ENCODE measurements around the gene STAU1. TPM values are rescaled to one million over a fixed set of nuclear protein-coding genes. Genes with fewer than 3 reads are reported as not detected.
"Not testable (repeated sequence)": the region's sequence is repeated elsewhere in the genome, so short reads cannot be mapped to it uniquely, and the experiment has no call there.

The STAU1 gene
- total and polyA plus RNA-seq, 9 donors, result 29.1 to 68.5 (median 54.5) TPM

DNA sequence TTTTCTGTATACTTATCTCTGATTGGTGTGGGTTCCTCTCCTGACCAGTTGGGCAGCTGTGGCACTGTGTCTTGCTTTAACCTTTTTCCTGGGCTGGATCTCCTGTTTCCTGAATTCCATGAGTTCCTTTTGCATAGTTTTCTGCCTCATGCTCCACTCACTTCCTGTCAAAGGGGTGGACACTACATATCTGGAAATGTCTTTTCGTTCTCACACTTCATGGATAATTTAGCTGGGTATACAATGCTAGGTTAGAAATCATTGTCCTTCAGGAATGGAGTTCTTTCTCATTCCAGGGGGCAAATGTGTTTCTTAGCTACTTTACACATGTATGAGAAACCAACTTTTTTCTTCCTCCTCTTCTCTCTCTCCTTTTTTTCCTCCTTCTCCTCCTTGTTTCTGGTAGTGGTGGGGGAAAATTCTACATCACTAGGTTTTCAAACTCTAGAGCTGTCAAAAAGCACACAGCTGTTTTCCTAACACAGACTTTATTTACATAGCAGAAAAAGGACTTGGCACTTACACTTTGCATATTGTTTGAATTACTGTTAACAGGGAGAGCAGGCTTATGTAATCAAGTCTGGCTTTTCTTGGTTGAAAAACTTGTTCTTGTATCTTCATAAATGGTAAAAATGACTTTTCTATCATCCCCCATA, 22.1 kb upstream of the STAU1 start:
- no CpG with 5 or more reads among the region's 1 CpG for WGBS (ENCODE audit: insufficient coverage)
- no peaks in the 10 kb centered on the region for H3K36me3 ChIP-seq (ENCODE audit: control insufficient read depth, insufficient read depth, low read length)
- H3K4me1 ChIP-seq (ENCODE audit: control insufficient read depth, insufficient read depth, low read length), result no peaks in the 10 kb centered on the region
- peaks cover 5% of the 10 kb centered on the region for H3K9me3 ChIP-seq (replicated peaks; ENCODE audit: control insufficient read depth, low read depth, low read length)
- DNase-seq, result peak; percentile 81
- no peak overlapping the region for H3K4me3 ChIP-seq (ENCODE audit: low read length)
- H3K27me3 ChIP-seq (ENCODE audit: control insufficient read depth, insufficient read depth, low read length), result no peaks in the 10 kb centered on the region
- no peak overlapping the region for H3K27ac ChIP-seq (ENCODE audit: low read length)

DNA sequence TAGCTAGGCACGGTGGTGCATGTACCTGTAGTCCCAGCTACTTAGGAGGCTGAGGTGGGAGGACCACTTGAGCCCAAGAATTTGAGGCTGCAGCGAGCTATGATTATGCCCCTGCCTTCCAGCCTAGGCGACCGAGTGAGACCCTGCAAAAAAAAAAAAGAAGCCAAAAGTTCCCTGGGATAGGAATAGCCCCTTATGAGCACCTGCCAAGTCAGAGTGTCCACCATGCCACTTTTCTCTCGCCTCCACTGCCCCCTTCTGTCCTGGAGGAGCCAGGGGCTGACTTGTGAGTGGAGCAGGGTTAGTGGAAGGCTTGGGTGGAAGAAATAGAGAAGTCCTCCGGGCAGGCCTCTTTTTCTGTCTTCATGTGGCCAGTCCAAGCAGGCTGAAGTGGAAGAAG, 18.9 kb upstream of the STAU1 start:
- no peaks in the 10 kb centered on the region for H3K4me1 ChIP-seq (ENCODE audit: control insufficient read depth, insufficient read depth, low read length)
- no peak overlapping the region for H3K27ac ChIP-seq (ENCODE audit: low read length)
- no peak for DNase-seq
- whole genome bisulfite sequencing (ENCODE audit: insufficient coverage), result 96% methylated on average over 4 of the region's 6 CpGs
- H3K4me3 ChIP-seq (ENCODE audit: low read length), result no peak overlapping the region
- H3K9me3 ChIP-seq (replicated peaks; ENCODE audit: control insufficient read depth, low read depth, low read length), result peaks cover 5% of the 10 kb centered on the region
- H3K36me3 ChIP-seq (ENCODE audit: control insufficient read depth, insufficient read depth, low read length), result no peaks in the 10 kb centered on the region
- H3K27me3 ChIP-seq (ENCODE audit: control insufficient read depth, insufficient read depth, low read length), result no peaks in the 10 kb centered on the region

DNA sequence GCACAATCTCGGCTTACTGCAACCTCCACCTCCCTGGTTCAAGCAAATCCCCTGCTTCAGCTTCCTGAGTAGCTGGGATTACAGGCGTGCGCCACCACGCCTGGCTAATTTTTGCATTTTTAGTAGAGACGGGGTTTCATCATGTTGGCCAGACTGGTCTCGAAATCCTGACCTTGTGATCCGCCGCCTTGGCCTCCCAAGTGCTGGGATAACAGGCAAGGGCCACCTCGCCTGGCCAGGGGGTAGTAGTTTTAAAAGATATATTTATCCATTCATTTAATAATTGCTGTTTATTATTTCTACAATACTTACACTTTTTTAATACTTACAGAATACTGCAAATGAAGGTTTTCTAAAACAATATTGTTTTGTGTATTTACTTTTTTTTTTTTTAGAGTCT, 15.6 kb upstream of the STAU1 start:
- no peak overlapping the region for H3K4me3 ChIP-seq (ENCODE audit: low read length)
- 78% methylated on average over 5 of the region's 9 CpGs for WGBS (ENCODE audit: insufficient coverage)
- H3K9me3 ChIP-seq (replicated peaks; ENCODE audit: control insufficient read depth, low read depth, low read length), result no peaks in the 10 kb centered on the region

DNA sequence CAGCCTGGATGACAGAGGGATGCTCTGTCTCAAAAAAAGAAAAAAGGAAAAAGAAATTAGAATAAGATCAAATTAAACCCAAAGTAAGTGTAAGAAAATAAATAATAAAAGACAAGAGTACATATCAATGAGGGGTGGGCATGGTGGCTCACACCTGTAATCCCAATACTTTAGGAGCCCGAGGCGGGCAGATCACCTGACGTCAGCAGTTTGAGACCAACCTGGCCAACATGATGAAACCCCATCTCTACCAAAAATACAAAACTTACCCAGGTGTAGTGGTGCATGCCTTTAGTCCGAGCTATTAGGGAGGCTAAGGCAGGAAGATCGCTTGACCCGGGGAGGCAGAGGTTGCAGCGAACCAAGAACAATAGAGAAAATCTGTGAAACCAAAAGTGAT, 14.9 kb upstream of the STAU1 start:
- no peak overlapping the region for H3K27ac ChIP-seq (ENCODE audit: low read length)
- H3K9me3 ChIP-seq (replicated peaks; ENCODE audit: control insufficient read depth, low read depth, low read length), result no peaks in the 10 kb centered on the region
- H3K36me3 ChIP-seq (ENCODE audit: control insufficient read depth, insufficient read depth, low read length), result no peaks in the 10 kb centered on the region
- H3K4me1 ChIP-seq (ENCODE audit: control insufficient read depth, insufficient read depth, low read length), result no peaks in the 10 kb centered on the region
- WGBS (ENCODE audit: insufficient coverage), result 97% methylated on average over 4 of the region's 7 CpGs
- H3K4me3 ChIP-seq (ENCODE audit: low read length), result no peak overlapping the region
- H3K27me3 ChIP-seq (ENCODE audit: control insufficient read depth, insufficient read depth, low read length), result no peaks in the 10 kb centered on the region
- no peak for DNase-seq

More for the DNA sequence above, 15.6 kb upstream of the STAU1 start:
- no peak for DNase-seq
- Histone ChIP-seq H3K36me3 (ENCODE audit: control insufficient read depth, insufficient read depth, low read length) (no peaks in the 10 kb centered on the region), H3K27ac (ENCODE audit: low read length) (no peak overlapping the region), H3K4me1 (ENCODE audit: control insufficient read depth, insufficient read depth, low read length) (no peaks in the 10 kb centered on the region), H3K27me3 (ENCODE audit: control insufficient read depth, insufficient read depth, low read length) (no peaks in the 10 kb centered on the region)

DNA sequence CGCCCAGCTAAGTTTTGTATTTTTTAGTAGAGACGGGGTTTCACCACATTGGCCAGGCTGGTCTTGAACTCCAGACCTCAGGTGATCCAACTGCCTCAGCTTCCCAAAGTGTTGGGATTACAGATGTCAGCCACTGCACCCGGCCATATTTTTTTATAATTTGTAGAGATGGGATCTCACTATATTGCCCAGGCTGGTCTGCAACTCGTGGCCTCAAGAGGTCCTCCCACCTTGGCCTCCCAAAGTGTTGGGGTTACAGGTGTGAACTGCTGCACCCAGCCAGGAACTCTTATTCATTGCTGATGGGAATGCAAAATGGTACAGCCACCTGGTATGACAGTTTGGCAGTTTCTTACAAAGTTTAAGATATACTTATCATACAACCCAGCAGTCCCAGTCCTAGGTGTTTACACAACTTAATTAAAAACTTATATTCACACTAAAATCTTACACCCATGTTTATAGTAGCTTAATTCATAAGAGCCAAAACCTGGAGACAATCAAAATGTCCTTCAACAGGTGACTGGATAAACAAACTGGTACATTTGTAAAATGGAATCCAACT, 11.7 kb upstream of the STAU1 start:
- WGBS (ENCODE audit: insufficient coverage), result 80% methylated on average over 1 of the region's 4 CpGs

DNA sequence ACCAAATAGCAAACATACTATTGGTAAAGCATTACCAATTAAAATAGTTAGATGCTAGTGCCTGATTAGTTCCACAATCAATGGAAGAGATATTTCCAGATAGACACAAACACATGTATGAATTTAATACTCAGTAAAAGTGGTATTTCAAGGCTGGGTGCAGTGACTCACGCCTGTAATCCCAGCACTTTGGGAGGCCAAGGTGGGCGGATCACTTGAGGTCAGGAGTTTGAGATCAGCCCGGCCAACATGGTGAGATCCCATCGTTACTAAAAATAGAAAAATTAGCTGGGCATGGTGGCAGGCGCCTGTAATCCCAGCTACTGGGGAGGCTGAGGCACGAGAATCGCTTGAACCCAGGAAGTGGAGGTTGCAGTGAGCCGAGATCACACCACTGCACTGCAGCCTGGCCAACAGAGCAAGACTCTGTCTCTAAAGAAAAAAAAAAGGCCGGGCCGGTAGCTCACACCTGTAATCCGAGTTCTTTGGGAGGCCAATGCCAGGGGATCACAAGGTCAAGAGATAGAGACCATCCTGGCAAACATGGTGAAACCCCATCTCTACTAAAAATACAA, 4.9 kb upstream of the STAU1 start:
- H3K9me3 ChIP-seq (replicated peaks; ENCODE audit: control insufficient read depth, low read depth, low read length); H3K4me1 ChIP-seq (ENCODE audit: control insufficient read depth, insufficient read depth, low read length); DNase-seq; H3K27ac ChIP-seq (ENCODE audit: low read length); H3K4me3 ChIP-seq (ENCODE audit: low read length); H3K36me3 ChIP-seq (ENCODE audit: control insufficient read depth, insufficient read depth, low read length); H3K27me3 ChIP-seq (ENCODE audit: control insufficient read depth, insufficient read depth, low read length): not testable (repeated sequence)
- 75% methylated on average over 10 of the region's 11 CpGs for WGBS (ENCODE audit: insufficient coverage)

More for the DNA sequence above, 11.7 kb upstream of the STAU1 start:
- H3K36me3 ChIP-seq (ENCODE audit: control insufficient read depth, insufficient read depth, low read length), result no peaks in the 10 kb centered on the region
- no peak overlapping the region for H3K27ac ChIP-seq (ENCODE audit: low read length)
- H3K9me3 ChIP-seq (replicated peaks; ENCODE audit: control insufficient read depth, low read depth, low read length), result no peaks in the 10 kb centered on the region
- no peak overlapping the region for H3K4me3 ChIP-seq (ENCODE audit: low read length)
- no peaks in the 10 kb centered on the region for H3K27me3 ChIP-seq (ENCODE audit: control insufficient read depth, insufficient read depth, low read length)
- no peak for DNase-seq
- no peaks in the 10 kb centered on the region for H3K4me1 ChIP-seq (ENCODE audit: control insufficient read depth, insufficient read depth, low read length)

DNA sequence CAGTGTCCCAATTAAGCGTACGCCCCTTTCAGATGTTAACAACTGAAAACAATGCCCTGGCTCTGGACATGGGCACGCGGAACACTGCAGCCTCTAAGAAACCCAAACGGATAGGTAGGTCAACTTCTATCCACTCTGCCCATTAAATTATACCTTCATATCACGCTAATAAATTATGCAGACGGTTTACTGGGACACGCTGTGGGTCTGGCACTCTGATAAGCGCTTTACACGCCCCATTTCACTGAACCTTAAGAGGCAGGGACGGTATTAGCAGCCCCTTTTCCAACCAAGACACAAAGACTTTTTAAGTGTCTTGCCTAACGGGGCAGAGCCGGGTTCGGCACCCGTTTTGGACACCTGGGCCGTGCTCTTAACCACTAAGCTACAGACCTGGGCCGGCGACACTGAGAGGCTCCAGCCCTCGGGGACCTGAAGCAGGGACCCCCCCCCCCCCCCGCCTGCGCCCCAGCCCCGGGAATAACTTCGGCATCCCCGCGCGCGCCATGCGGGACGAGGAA, 744 bp downstream of the STAU1 start:
- Histone ChIP-seq H3K27me3 (ENCODE audit: control insufficient read depth, insufficient read depth, low read length) (no peaks in the 10 kb centered on the region), H3K9me3 (replicated peaks; ENCODE audit: control insufficient read depth, low read depth, low read length) (no peaks in the 10 kb centered on the region), H3K4me3 (ENCODE audit: low read length) (peak overlapping the region; percentile 74), H3K36me3 (ENCODE audit: control insufficient read depth, insufficient read depth, low read length) (peaks cover 2% of the 10 kb centered on the region), H3K27ac (ENCODE audit: low read length) (peak overlapping the region; percentile 95), H3K4me1 (ENCODE audit: control insufficient read depth, insufficient read depth, low read length) (peaks cover 14% of the 10 kb centered on the region)
- 0% methylated on average over 18 of the region's 29 CpGs for WGBS (ENCODE audit: insufficient coverage)
- peak; percentile 42 for DNase-seq

DNA sequence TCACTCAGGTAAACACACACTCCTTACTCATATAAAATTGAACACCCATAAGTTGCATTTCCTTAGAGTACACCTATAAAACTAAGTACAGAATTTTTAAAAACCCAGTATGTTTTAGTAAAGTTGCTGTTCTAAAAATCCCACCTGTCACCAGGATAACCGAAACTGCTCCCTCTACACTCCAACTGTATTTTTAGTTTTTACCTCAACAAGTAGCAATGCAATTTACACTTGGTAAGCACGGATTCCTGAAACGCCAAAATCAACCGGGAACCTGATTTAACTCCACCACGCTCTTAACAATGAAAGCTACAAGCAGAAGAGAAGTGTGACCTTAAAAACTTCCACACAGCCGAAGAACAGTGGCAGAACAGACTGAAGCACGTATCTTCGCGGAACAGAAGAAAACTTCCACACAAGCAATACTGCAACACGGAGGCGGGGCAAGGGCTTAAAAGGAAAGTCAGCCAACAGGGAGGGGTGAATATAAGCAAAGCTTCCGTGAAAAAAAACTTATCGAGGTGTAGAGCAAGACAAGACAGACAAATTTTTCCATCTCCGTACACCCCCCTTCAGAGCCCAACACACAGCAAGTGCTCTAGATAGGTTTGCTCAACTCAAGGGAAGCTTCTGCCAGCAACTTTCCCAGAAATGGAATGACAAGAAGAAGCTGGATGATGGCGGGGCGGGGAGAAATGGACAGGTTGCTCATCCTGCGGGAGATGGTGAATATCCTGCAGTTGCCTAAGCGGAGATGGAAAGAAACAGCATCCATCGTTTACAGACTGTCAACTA, 1.4 kb downstream of the STAU1 start:
- Histone ChIP-seq H3K9me3 (replicated peaks; ENCODE audit: control insufficient read depth, low read depth, low read length) (no peaks in the 10 kb centered on the region), H3K4me3 (ENCODE audit: low read length) (peak overlapping the region; percentile 74), H3K4me1 (ENCODE audit: control insufficient read depth, insufficient read depth, low read length) (peaks cover 14% of the 10 kb centered on the region), H3K27me3 (ENCODE audit: control insufficient read depth, insufficient read depth, low read length) (no peaks in the 10 kb centered on the region), H3K36me3 (ENCODE audit: control insufficient read depth, insufficient read depth, low read length) (peaks cover 2% of the 10 kb centered on the region), H3K27ac (ENCODE audit: low read length) (peak overlapping the region; percentile 95)
- 0% methylated on average over 9 of the region's 19 CpGs for WGBS (ENCODE audit: insufficient coverage)
- DNase-seq, result peak; percentile 87

DNA sequence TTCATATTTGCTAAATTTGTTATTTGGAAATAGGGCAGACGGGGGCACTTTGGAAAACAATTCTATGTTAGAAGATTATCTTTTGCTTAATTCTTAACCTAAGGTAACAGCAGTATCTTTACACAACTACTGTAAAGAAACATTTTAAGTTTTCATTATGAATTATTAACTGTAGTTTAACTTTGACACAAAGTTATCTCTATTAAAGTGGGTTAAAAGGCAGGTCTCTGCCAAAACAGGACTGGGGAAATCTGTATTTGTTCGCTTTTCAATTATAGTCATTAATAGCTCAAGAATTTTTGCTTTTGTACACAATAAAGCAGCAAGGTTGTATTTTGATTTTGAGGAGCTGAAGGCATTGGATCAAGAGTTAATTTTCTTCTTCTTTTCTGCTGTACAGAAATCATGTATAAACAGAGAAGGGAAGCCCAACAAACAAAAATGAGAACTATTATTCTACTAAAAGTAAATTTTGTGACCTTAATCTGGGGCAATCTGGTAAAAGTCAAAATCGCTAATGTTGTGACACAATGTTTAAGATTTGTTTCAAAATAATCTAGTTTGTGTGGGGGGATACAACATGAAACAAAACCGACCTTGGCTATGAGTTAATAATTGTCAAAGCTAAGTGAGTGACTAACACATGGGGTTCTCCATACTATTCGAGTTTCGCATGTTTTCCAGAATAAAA, 2.9 kb downstream of the STAU1 start:
- no peak overlapping the region for H3K27ac ChIP-seq (ENCODE audit: low read length)
- no peaks in the 10 kb centered on the region for H3K27me3 ChIP-seq (ENCODE audit: control insufficient read depth, insufficient read depth, low read length)
- no peaks in the 10 kb centered on the region for H3K9me3 ChIP-seq (replicated peaks; ENCODE audit: control insufficient read depth, low read depth, low read length)
- peaks cover 2% of the 10 kb centered on the region for H3K36me3 ChIP-seq (ENCODE audit: control insufficient read depth, insufficient read depth, low read length)
- H3K4me3 ChIP-seq (ENCODE audit: low read length), result no peak overlapping the region
- no peak for DNase-seq
- H3K4me1 ChIP-seq (ENCODE audit: control insufficient read depth, insufficient read depth, low read length), result peaks cover 14% of the 10 kb centered on the region
- 100% methylated on average over 1 of the region's 6 CpGs for WGBS (ENCODE audit: insufficient coverage)

All from muscle of leg (tissue), 11 donors.